Activated CD8-positive, alpha-beta memory T cell treated with anti-CD3 and anti-CD28 coated beads, Interleukin-2, amount 50 U/mL, for 48 hours (primary cell): ENCODE measurements around the gene ZSCAN5B.

Source experiments
- DNase-seq: peaks from one replicate; pipeline ENCODE4 v3.0.0-alpha.2; 2020

The ZSCAN5B gene

GRCh38 chr19:56142897-56143434 lies 54.6 kb downstream of the ZSCAN5B start:
- no peak for DNase-seq

- DNase-seq, result no peak
Measured at GRCh38 chr19:56142087-56142787, 55.3 kb downstream of the ZSCAN5B start.

- DNase-seq, result peak; percentile 66
Measured at GRCh38 chr19:56141417-56141993, 56.1 kb downstream of the ZSCAN5B start.

GRCh38 chr19:56140583-56141416 lies 56.8 kb downstream of the ZSCAN5B start, which contains the start of gene ZNF444:
TSS of gene ZNF444 (plus strand) at chr19:56141287. CDS start at chr19:56146912, 5,625 bp downstream.
- peak; percentile 97 for DNase-seq

- no peak for DNase-seq
Measured at GRCh38 chr19:56139847-56140582, 57.6 kb downstream of the ZSCAN5B start.
